CD4-positive, alpha-beta T cell treated with Interleukin-4 for 1 hour (primary cell): Measurements from ENCODE around the gene SLC15A3.
A peak's percentile ranks its signal among the peaks of the same experiment; 100 is the strongest.
"Not testable (repeated sequence)": the region's sequence is repeated elsewhere in the genome, so short reads cannot be mapped to it uniquely, and the experiment has no call there.

Source experiments
- DNase-seq, 2 donors: peaks; one replicate each; pipeline ENCODE4 v3.0.0-alpha.2; 2020 to 2022

The SLC15A3 gene

GRCh38 chr11:60974316-60974715, 22.3 kb upstream of the SLC15A3 start:
- DNase-seq: not testable (repeated sequence)

- DNase-seq: no peak
Observed at GRCh38 chr11:60973699-60974098, 21.7 kb upstream of the SLC15A3 start.

- DNase-seq: peak in 1 of 2 donors; percentile 49
Observed at GRCh38 chr11:60972182-60973030, 20.4 kb upstream of the SLC15A3 start.

GRCh38 chr11:60971520-60971919, 19.5 kb upstream of the SLC15A3 start, which contains the start of gene CD6:
CD6 (plus strand) TSS chr11:60971680; CDS start chr11:60971866, 186 bp downstream.
- DNase-seq: peak; percentile 72 to 77

GRCh38 chr11:60970890-60971289, 18.9 kb upstream of the SLC15A3 start:
- no peak for DNase-seq

- DNase-seq: peak; percentile 83 to 85
Observed at GRCh38 chr11:60970369-60970774, 18.4 kb upstream of the SLC15A3 start.

GRCh38 chr11:60968223-60968622, 16.2 kb upstream of the SLC15A3 start:
- no peak for DNase-seq

GRCh38 chr11:60966890-60967289, 14.9 kb upstream of the SLC15A3 start:
- no peak for DNase-seq

GRCh38 chr11:60964801-60965200, 12.8 kb upstream of the SLC15A3 start:
- no peak for DNase-seq

GRCh38 chr11:60960405-60960804, 8.4 kb upstream of the SLC15A3 start:
- DNase-seq: no peak

- no peak for DNase-seq
Observed at GRCh38 chr11:60959431-60959830, 7.5 kb upstream of the SLC15A3 start.

GRCh38 chr11:60957188-60957587, 5.2 kb upstream of the SLC15A3 start:
- no peak for DNase-seq

- peak in 1 of 2 donors; percentile 47 for DNase-seq
Observed at GRCh38 chr11:60955571-60955970, 3.6 kb upstream of the SLC15A3 start.

GRCh38 chr11:60954421-60954820, 2.4 kb upstream of the SLC15A3 start:
- DNase-seq: peak; percentile 27 to 74

GRCh38 chr11:60953781-60954180, 1.8 kb upstream of the SLC15A3 start:
- peak in 1 of 2 donors; percentile 74 for DNase-seq

- no peak for DNase-seq
Observed at GRCh38 chr11:60952742-60953170, 780 bp upstream of the SLC15A3 start.

GRCh38 chr11:60951606-60951903, 421 bp downstream of the SLC15A3 start:
- DNase-seq: no peak

- peak; percentile 20 to 44 for DNase-seq
Observed at GRCh38 chr11:60950933-60951605, 907 bp downstream of the SLC15A3 start.

- DNase-seq: no peak
Observed at GRCh38 chr11:60950024-60950423, 2.0 kb downstream of the SLC15A3 start.

GRCh38 chr11:60948250-60948649, 3.7 kb downstream of the SLC15A3 start:
- DNase-seq: no peak

- DNase-seq: no peak
Observed at GRCh38 chr11:60947700-60948099, 4.3 kb downstream of the SLC15A3 start.

GRCh38 chr11:60946601-60947264, 5.2 kb downstream of the SLC15A3 start:
- DNase-seq: no peak

- DNase-seq: no peak
Observed at GRCh38 chr11:60945295-60945667, 6.7 kb downstream of the SLC15A3 start.
